Hepatocyte (in vitro differentiated cells): ENCODE measurements around the gene KRT23.

Experiments
- CTCF ChIP-seq: fragments of 200-600 bp; sonication (generic); IDR thresholded peaks from 2 replicates; pipeline ENCODE4 v1.5.1; 2016; ENCODE audit warnings: antibody characterized with exemption, mild to moderate bottlenecking; ENCODE audit not compliant: poor library complexity
- EZH2 ChIP-seq: fragments of 200-600 bp; sonication (generic); IDR thresholded peaks from 2 replicates; pipeline ENCODE4 v1.6.1; 2016; ENCODE audit warnings: antibody characterized with exemption, mild to moderate bottlenecking, borderline replicate concordance

GRCh38 chr17:40873255-40873654, 64.2 kb downstream of the KRT23 start:
- no peak for TF ChIP-seq CTCF
- TF ChIP-seq EZH2 = no peak
